Hepatocyte (in vitro differentiated cells): ENCODE data around the gene EPHB1.

Experiments
- EZH2 ChIP-seq: fragments of 200-600 bp; sonication (generic); IDR thresholded peaks from 2 replicates; pipeline ENCODE4 v1.6.1; 2016; ENCODE audit warnings: antibody characterized with exemption, mild to moderate bottlenecking, borderline replicate concordance
- EZH2phosphoT487 ChIP-seq: fragments of 200-600 bp; sonication (generic); IDR thresholded peaks from one replicate; pipeline ENCODE4 v1.6.1; 2018; ENCODE audit warnings: antibody characterized with exemption, mild to moderate bottlenecking, low read depth, moderate library complexity; ENCODE audit not compliant: unreplicated experiment, severe bottlenecking
- TF ChIP-seq, protein P1 (sequence below): fragments of 200-600 bp; sonication (generic); IDR thresholded peaks from 2 replicates; pipeline ENCODE4 v1.5.1; 2016; ENCODE audit warnings: antibody characterized with exemption, mild to moderate bottlenecking; ENCODE audit not compliant: poor library complexity

DNA sequence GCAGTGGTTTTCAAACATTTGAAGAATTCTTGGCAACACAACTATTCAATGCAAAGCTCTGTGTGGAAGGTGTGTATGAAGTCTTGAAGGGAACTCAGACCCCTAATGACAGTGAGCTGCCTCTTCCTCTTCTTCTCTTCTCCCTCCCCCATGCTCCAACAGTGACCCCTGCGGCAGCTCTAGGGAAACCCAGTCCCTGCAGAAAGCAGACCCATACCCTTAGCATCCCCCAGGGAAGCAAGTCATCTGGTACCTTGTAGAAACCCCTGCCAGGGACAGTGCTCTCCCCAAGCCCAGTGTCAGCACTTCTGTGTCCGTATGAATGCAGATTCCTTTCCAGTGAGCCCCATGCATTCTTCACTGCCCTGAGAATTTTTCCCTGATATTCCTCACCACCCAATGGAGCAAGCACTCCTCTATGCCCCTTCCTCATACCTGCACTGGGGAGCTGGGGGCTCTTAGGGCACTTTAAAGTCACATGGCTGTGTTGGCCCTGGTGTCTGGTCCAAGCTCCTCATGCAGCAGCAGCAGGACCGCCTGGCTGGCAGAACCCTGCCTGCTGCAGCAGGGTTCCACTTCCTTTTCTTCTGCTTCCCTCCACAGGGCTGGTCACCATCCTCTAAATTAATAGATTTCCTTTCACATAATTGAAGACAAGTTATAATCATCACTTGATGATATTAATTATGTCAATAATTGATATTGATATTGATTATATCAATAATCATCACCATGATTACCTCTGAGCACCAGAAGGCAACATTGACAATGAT is 442.5 kb downstream of the EPHB1 start:
- TF ChIP-seq, protein P1, sequence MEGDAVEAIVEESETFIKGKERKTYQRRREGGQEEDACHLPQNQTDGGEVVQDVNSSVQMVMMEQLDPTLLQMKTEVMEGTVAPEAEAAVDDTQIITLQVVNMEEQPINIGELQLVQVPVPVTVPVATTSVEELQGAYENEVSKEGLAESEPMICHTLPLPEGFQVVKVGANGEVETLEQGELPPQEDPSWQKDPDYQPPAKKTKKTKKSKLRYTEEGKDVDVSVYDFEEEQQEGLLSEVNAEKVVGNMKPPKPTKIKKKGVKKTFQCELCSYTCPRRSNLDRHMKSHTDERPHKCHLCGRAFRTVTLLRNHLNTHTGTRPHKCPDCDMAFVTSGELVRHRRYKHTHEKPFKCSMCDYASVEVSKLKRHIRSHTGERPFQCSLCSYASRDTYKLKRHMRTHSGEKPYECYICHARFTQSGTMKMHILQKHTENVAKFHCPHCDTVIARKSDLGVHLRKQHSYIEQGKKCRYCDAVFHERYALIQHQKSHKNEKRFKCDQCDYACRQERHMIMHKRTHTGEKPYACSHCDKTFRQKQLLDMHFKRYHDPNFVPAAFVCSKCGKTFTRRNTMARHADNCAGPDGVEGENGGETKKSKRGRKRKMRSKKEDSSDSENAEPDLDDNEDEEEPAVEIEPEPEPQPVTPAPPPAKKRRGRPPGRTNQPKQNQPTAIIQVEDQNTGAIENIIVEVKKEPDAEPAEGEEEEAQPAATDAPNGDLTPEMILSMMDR = no peak
- TF ChIP-seq EZH2phosphoT487 (no peak), EZH2 (no peak)
